Adrenal gland (tissue), 5 donors: ENCODE measurements around the gene ATRN.

ENCODE experiments used
- POLR2A ChIP-seq, 2 donors: fragments of 450-650 bp; IDR thresholded peaks; one replicate each; pipeline ENCODE4 v1.6.1; 2017; ENCODE audit warnings: antibody characterized with exemption in 2 of 2, mild to moderate bottlenecking in 2 of 2, moderate library complexity in 1 of 2
- TF ChIP-seq, protein P1 (sequence below), 6 experiments: fragments of 450-650 bp in 4 of 6; fragments of 200-600 bp in 2 of 6; sonication (generic) in 1 of 6; IDR thresholded peaks; 1 replicate in 5 of 6; 2 replicates in 1 of 6; pipeline versions ENCODE4 v1.5.1 to v1.8.0; 2016 to 2021; ENCODE audit warnings: antibody characterized with exemption in 6 of 6, mild to moderate bottlenecking in 2 of 6, moderate library complexity in 1 of 6
- donor health status: DM: no; HTN: no; CAD: no.

DNA sequence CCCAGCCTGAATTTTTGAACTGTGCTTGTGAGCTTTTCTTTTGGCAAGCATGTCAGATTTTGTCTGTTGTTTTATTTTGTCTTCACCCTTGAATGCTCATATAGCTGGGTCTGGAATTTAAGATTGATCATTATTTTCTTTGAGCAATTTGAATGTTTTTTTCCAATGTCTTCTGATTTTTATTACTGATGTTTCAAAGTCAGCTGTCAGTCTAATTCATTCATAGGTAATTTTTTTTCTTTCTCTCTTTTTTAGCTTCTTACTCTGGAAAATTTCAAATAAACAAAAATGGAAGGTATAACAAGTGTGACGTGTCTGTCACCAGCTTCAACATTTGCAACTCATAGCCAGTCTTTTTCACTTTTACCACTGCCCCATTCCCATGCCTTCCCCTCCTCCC is 15.1 kb downstream of the ATRN start:
- TF ChIP-seq, protein P1, sequence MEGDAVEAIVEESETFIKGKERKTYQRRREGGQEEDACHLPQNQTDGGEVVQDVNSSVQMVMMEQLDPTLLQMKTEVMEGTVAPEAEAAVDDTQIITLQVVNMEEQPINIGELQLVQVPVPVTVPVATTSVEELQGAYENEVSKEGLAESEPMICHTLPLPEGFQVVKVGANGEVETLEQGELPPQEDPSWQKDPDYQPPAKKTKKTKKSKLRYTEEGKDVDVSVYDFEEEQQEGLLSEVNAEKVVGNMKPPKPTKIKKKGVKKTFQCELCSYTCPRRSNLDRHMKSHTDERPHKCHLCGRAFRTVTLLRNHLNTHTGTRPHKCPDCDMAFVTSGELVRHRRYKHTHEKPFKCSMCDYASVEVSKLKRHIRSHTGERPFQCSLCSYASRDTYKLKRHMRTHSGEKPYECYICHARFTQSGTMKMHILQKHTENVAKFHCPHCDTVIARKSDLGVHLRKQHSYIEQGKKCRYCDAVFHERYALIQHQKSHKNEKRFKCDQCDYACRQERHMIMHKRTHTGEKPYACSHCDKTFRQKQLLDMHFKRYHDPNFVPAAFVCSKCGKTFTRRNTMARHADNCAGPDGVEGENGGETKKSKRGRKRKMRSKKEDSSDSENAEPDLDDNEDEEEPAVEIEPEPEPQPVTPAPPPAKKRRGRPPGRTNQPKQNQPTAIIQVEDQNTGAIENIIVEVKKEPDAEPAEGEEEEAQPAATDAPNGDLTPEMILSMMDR (IDR thresholded peaks at IDR 0.05): no peak
- no peak for TF ChIP-seq POLR2A (IDR thresholded peaks at IDR 0.05)
